Mesothelial cell of epicardium (in vitro differentiated cells): ENCODE results near the gene MEA1. TPM values are rescaled to one million over a fixed set of nuclear protein-coding genes. Genes with fewer than 3 reads are reported as not detected.

Experiments
- DNase-seq, 2 experiments: peaks; one replicate each; pipeline ENCODE4 v3.0.0; 2021; ENCODE audit warnings: low spot score in 2 of 2; ENCODE audit not compliant: unreplicated experiment in 2 of 2
- H3K27ac Mint-ChIP-seq: 2 replicates; pipeline ENCODE4 v1.8.0; 2021; ENCODE audit warnings: mixed read lengths
- H3K27me3 Mint-ChIP-seq: 2 replicates; pipeline ENCODE4 v1.8.0; 2021; ENCODE audit warnings: low read depth, mixed read lengths
- H3K36me3 Mint-ChIP-seq: 2 replicates; pipeline ENCODE4 v1.8.0; 2021; ENCODE audit warnings: mixed read lengths
- H3K4me1 Mint-ChIP-seq: 2 replicates; pipeline ENCODE4 v1.8.0; 2021; ENCODE audit warnings: mixed read lengths
- H3K4me3 Mint-ChIP-seq: 2 replicates; pipeline ENCODE4 v1.8.0; 2021; ENCODE audit warnings: mild to moderate bottlenecking, moderate library complexity, mixed read lengths
- H3K9me3 Mint-ChIP-seq: 2 replicates; pipeline ENCODE4 v1.8.0; 2021; ENCODE audit warnings: mixed read lengths
- CTCF ChIP-seq: fragments of 200-600 bp; sonication (generic); IDR thresholded peaks from one replicate; pipeline ENCODE4 v1.5.0; 2021; ENCODE audit warnings: antibody characterized with exemption; ENCODE audit not compliant: unreplicated experiment
- total RNA-seq: library from RNA; stranded (reverse); gene quantifications from 3 replicates; pipeline ENCODE4 v1.2.1, GENCODE V29; 2021

Gene MEA1
- total RNA-seq, 1 donor from 2014 or later: 60.1 TPM

GRCh38 chr6:43059168-43060033, 45.7 kb upstream of the MEA1 start, which contains the start of the genes KLC4 and MRPL2:
KLC4 (plus strand) TSS chr6:43059631; CDS start chr6:43061336, 1,705 bp downstream.
MRPL2 (minus strand) TSS chr6:43059434; CDS start chr6:43059381, 53 bp downstream.
- H3K4me3 Mint-ChIP-seq: peak within 1 kb of the TSS; percentile 98
- DNase-seq: peak; percentile 94 to 96
- H3K9me3 Mint-ChIP-seq: no peaks in the 10 kb centered on the region
- H3K27ac Mint-ChIP-seq: peak within 1 kb of the TSS; percentile 98
- peaks cover 28% of the 10 kb centered on the region for H3K4me1 Mint-ChIP-seq
- no peak for TF ChIP-seq CTCF
- no peaks in the 10 kb centered on the region for H3K27me3 Mint-ChIP-seq
- peaks cover 25% of the 10 kb centered on the region for H3K36me3 Mint-ChIP-seq

- Mint-ChIP-seq H3K27me3 (no peaks in the 10 kb centered on the region), H3K9me3 (no peaks in the 10 kb centered on the region), H3K36me3 (peaks cover 21% of the 10 kb centered on the region), H3K27ac (peak overlapping the region; percentile 98), H3K4me1 (peaks cover 31% of the 10 kb centered on the region), H3K4me3 (peak overlapping the region; percentile 98)
- no peak for DNase-seq
- no peak for TF ChIP-seq CTCF
Measured at GRCh38 chr6:43058531-43058930, 44.8 kb upstream of the MEA1 start.

GRCh38 chr6:43055966-43056365, 42.2 kb upstream of the MEA1 start:
- Mint-ChIP-seq H3K9me3 (no peaks in the 10 kb centered on the region), H3K4me1 (peaks cover 52% of the 10 kb centered on the region), H3K4me3 (no peak overlapping the region), H3K27ac (no peak overlapping the region), H3K36me3 (peaks cover 16% of the 10 kb centered on the region), H3K27me3 (no peaks in the 10 kb centered on the region)
- no peak for DNase-seq
- TF ChIP-seq CTCF: no peak

- peaks cover 48% of the 10 kb centered on the region for H3K4me1 Mint-ChIP-seq
- DNase-seq: no peak
- TF ChIP-seq CTCF: no peak
- no peaks in the 10 kb centered on the region for H3K9me3 Mint-ChIP-seq
- no peaks in the 10 kb centered on the region for H3K27me3 Mint-ChIP-seq
- peak overlapping the region; percentile 94 for H3K27ac Mint-ChIP-seq
- peaks cover 29% of the 10 kb centered on the region for H3K36me3 Mint-ChIP-seq
- peak overlapping the region; percentile 95 for H3K4me3 Mint-ChIP-seq
Measured at GRCh38 chr6:43054206-43054943, 40.6 kb upstream of the MEA1 start.

GRCh38 chr6:43053545-43054205, 39.9 kb upstream of the MEA1 start, which contains the start of gene CUL7:
CUL7 (minus strand) TSS chr6:43053851; CDS start chr6:43052788, 1,063 bp downstream.
- DNase-seq: peak; percentile 73 to 86
- H3K36me3 Mint-ChIP-seq: peaks cover 32% of the 10 kb centered on the region
- peak within 1 kb of the TSS; percentile 95 for H3K4me3 Mint-ChIP-seq
- no peaks in the 10 kb centered on the region for H3K27me3 Mint-ChIP-seq
- no peaks in the 10 kb centered on the region for H3K9me3 Mint-ChIP-seq
- H3K27ac Mint-ChIP-seq: peak within 1 kb of the TSS; percentile 99
- H3K4me1 Mint-ChIP-seq: peaks cover 44% of the 10 kb centered on the region
- TF ChIP-seq CTCF: no peak
